Activated naive CD8-positive, alpha-beta T cell treated with anti-CD3 and anti-CD28 coated beads, Interleukin-2, amount 10 ng/mL, durations not matched to agents 7 days and 5 days (primary cell): ENCODE measurements around the gene LBHD1. TPM values are rescaled to one million over a fixed set of nuclear protein-coding genes. Genes with fewer than 3 reads are reported as not detected.
A peak's percentile ranks its signal among the peaks of the same experiment; 100 is the strongest.
"Not testable (repeated sequence)": the region's sequence is repeated elsewhere in the genome, so short reads cannot be mapped to it uniquely, and the experiment has no call there.

Experiments used
- ATAC-seq: fragments of 150-1000 bp; cut with Tn5 transposase; one replicate; pipeline ENCODE4 v1.10.0; 2021; ENCODE audit warnings: low read depth, moderate library complexity
- POLR2A ChIA-PET: fragments of 350-600 bp; sonication (Branson Sonifier 250); formaldehyde crosslinking; loops from one replicate; lab custom pipeline; 2021; ENCODE audit warnings: antibody characterized with exemption; lab: Charles Lee
- DNase-seq: peaks from one replicate; pipeline ENCODE4 v3.0.0; 2021
- H3K27ac Mint-ChIP-seq: one replicate; pipeline ENCODE4 v1.8.0; 2022; ENCODE audit warnings: mild to moderate bottlenecking, mixed read lengths
- H3K27me3 Mint-ChIP-seq: one replicate; pipeline ENCODE4 v1.8.0; 2022; ENCODE audit warnings: mild to moderate bottlenecking, moderate library complexity, mixed read lengths
- H3K36me3 Mint-ChIP-seq: one replicate; pipeline ENCODE4 v1.8.0; 2021; ENCODE audit warnings: mild to moderate bottlenecking, mixed read lengths
- H3K4me1 Mint-ChIP-seq: one replicate; pipeline ENCODE4 v1.8.0; 2021; ENCODE audit warnings: mixed read lengths
- H3K4me3 Mint-ChIP-seq: one replicate; pipeline ENCODE4 v1.8.0; 2022; ENCODE audit warnings: mild to moderate bottlenecking, moderate library complexity, mixed read lengths
- H3K9me3 Mint-ChIP-seq: one replicate; pipeline ENCODE4 v1.8.0; 2021; ENCODE audit warnings: mixed read lengths
- total RNA-seq, 2 experiments: library from RNA; stranded (reverse); gene quantifications; one replicate each; pipeline ENCODE4 v1.2.3, GENCODE V29; 2021

Gene LBHD1
- total RNA-seq, 2 experiments from 2014 or later: 23.5 to 23.6 TPM

DNA sequence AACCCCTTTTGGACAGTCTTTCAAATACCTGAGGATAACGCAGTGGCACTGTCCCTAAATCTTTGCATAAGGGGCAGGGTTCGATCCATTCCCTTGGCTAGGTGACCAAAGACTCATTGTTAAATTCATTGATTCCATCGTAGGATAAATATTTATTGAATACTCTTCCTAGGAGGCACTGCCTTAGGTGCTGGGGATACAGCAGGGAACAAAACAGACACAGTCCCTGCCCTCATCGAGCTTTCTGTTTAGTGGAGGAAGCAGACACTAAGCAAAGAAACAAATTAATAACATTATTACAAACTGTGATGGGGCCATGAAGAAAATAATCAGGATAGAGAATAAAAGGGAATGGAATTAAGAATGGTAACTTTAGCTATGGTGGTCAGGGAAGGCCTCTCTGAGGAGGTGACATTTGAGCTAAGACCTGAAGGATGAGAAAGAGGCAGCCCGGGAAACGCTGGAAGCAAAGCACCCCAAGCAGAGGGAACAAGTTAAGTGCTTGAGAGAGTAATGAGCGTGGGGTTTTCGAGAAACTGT, 51.0 kb downstream of the LBHD1 start:
- no peak for ATAC-seq
- Mint-ChIP-seq H3K27me3 (no peaks in the 10 kb centered on the region), H3K4me1 (peaks cover 24% of the 10 kb centered on the region), H3K9me3 (no peaks in the 10 kb centered on the region), H3K36me3 (peaks cover 21% of the 10 kb centered on the region), H3K4me3 (peak overlapping the region; percentile 93), H3K27ac (peak overlapping the region; percentile 99)
- no peak for DNase-seq
- POLR2A ChIA-PET: interaction anchor here (0.6 to 5.8 kb wide), 23 partner anchors 9 to 248 kb away, joined by 3 to 48 read pairs (median 9); partner anchors contain the start of genes C11orf98, CSKMT, EML3 and GANAB

- POLR2A ChIA-PET: interaction anchor here (0.7 kb wide), 1 partner anchor 21 kb away, joined by 4 read pairs; no protein-coding TSS in a partner anchor
- not testable (repeated sequence) for H3K4me3 Mint-ChIP-seq, H3K9me3 Mint-ChIP-seq, H3K27ac Mint-ChIP-seq, DNase-seq, H3K27me3 Mint-ChIP-seq, ATAC-seq
- Mint-ChIP-seq H3K4me1 (peaks cover 32% of the 10 kb centered on the region), H3K36me3 (peaks cover 16% of the 10 kb centered on the region)
These were observed 55.1 kb downstream of the LBHD1 start for GRCh38 chr11:62616957-62617356.

GRCh38 chr11:62615521-62615920, 56.5 kb downstream of the LBHD1 start:
- ATAC-seq (no peak), DNase-seq (no peak)
- no peaks in the 10 kb centered on the region for H3K9me3 Mint-ChIP-seq
- no peaks in the 10 kb centered on the region for H3K27me3 Mint-ChIP-seq
- POLR2A ChIA-PET: interaction anchor here (1.1 kb wide), 1 partner anchor 25 kb away, joined by 6 read pairs; no protein-coding TSS in a partner anchor
- no peak overlapping the region for H3K27ac Mint-ChIP-seq
- H3K4me1 Mint-ChIP-seq: peaks cover 30% of the 10 kb centered on the region
- no peak overlapping the region for H3K4me3 Mint-ChIP-seq
- peaks cover 11% of the 10 kb centered on the region for H3K36me3 Mint-ChIP-seq

GRCh38 chr11:62614275-62614674, 57.8 kb downstream of the LBHD1 start:
- POLR2A ChIA-PET: interaction anchor here (1.7 to 5.0 kb wide), 5 partner anchors 7 to 58 kb away, joined by 6 to 50 read pairs (median 30); partner anchors contain the start of genes B3GAT3, C11orf98, CSKMT and INTS5
- DNase-seq (no peak), ATAC-seq (no peak)
- Mint-ChIP-seq H3K36me3 (peaks cover 11% of the 10 kb centered on the region), H3K27me3 (no peaks in the 10 kb centered on the region), H3K4me1 (peaks cover 36% of the 10 kb centered on the region), H3K4me3 (no peak overlapping the region), H3K27ac (peak overlapping the region; percentile 84), H3K9me3 (no peaks in the 10 kb centered on the region)

GRCh38 chr11:62613291-62613778, 58.7 kb downstream of the LBHD1 start:
- Mint-ChIP-seq H3K4me3 (peak overlapping the region; percentile 60), H3K27me3 (no peaks in the 10 kb centered on the region), H3K9me3 (no peaks in the 10 kb centered on the region), H3K4me1 (peaks cover 37% of the 10 kb centered on the region), H3K36me3 (peaks cover 11% of the 10 kb centered on the region), H3K27ac (peak overlapping the region; percentile 79)
- POLR2A ChIA-PET: interaction anchor here (1.2 to 5.0 kb wide), 11 partner anchors 8 to 103 kb away, joined by 3 to 50 read pairs (median 8); partner anchors contain the start of genes B3GAT3, C11orf98, CSKMT and GANAB
- no peak for DNase-seq
- no peak for ATAC-seq

Other genes with a start within 250 kb of the LBHD1 start
- gene AHNAK, start 125.5 kb downstream of the LBHD1 start, total RNA-seq: 100 to 1,000 TPM; 278 to 344 TPM
- 1,000 to 10,000 TPM; 1,132 to 1,152 TPM for gene EEF1G, start 98.4 kb downstream of the LBHD1 start, total RNA-seq
- gene TUT1, start 80.7 kb downstream of the LBHD1 start, total RNA-seq: 10 to 100 TPM; 27.2 to 38.2 TPM
- 100 to 1,000 TPM; 231 to 233 TPM for gene MTA2, start 70.4 kb downstream of the LBHD1 start, total RNA-seq
- gene EML3, start 59.5 kb downstream of the LBHD1 start, total RNA-seq: 100 to 1,000 TPM; 183 to 185 TPM
- gene ROM1, start 59.0 kb downstream of the LBHD1 start, total RNA-seq: 1 to 10 TPM; 1.4 to 2.4 TPM
- gene B3GAT3, start 50.3 kb downstream of the LBHD1 start, total RNA-seq: 10 to 100 TPM; 76.1 to 87.0 TPM
- 100 to 1,000 TPM; 291 to 300 TPM for gene GANAB, start 25.7 kb downstream of the LBHD1 start, total RNA-seq
- 10 to 100 TPM; 30.1 to 30.2 TPM for gene INTS5, start 19.0 kb downstream of the LBHD1 start, total RNA-seq
- 100 to 1,000 TPM in 1 of 2 experiments, 10 to 100 TPM in 1; 99.9 to 104 TPM for gene C11orf98, start 7.1 kb downstream of the LBHD1 start, total RNA-seq
- 10 to 100 TPM; 23.3 to 27.3 TPM for gene CSKMT, start 7.0 kb downstream of the LBHD1 start, total RNA-seq
- 1 to 10 TPM; 6.7 to 6.8 TPM for gene UQCC3, start 594 bp downstream of the LBHD1 start, total RNA-seq
- 100 to 1,000 TPM; 135 to 136 TPM for gene UBXN1, start 6.8 kb upstream of the LBHD1 start, total RNA-seq
- under 1 TPM; 0.19 to 0.23 TPM for gene LRRN4CL, start 17.3 kb upstream of the LBHD1 start, total RNA-seq
- 10 to 100 TPM; 29.9 to 39.4 TPM for gene BSCL2, start 35.2 kb upstream of the LBHD1 start, total RNA-seq
- not detected for gene GNG3, start 35.4 kb upstream of the LBHD1 start, total RNA-seq
- 10 to 100 TPM; 67.9 to 72.5 TPM for gene HNRNPUL2, start 55.2 kb upstream of the LBHD1 start, total RNA-seq
- gene TTC9C, start 56.2 kb upstream of the LBHD1 start, total RNA-seq: 10 to 100 TPM; 49.5 to 56.4 TPM
- 10 to 100 TPM; 14.0 to 17.1 TPM for gene ZBTB3, start 81.9 kb upstream of the LBHD1 start, total RNA-seq
- 10 to 100 TPM; 79.1 to 84.6 TPM for gene POLR2G, start 89.3 kb upstream of the LBHD1 start, total RNA-seq
- 10 to 100 TPM; 20.6 to 22.2 TPM for gene TAF6L, start 99.1 kb upstream of the LBHD1 start, total RNA-seq
- gene TMEM179B, start 115.1 kb upstream of the LBHD1 start, total RNA-seq: 10 to 100 TPM; 48.7 to 52.2 TPM
- 10 to 100 TPM; 14.0 to 15.2 TPM for gene TMEM223, start 119.7 kb upstream of the LBHD1 start, total RNA-seq
- 100 to 1,000 TPM; 124 to 131 TPM for gene NXF1, start 133.2 kb upstream of the LBHD1 start, total RNA-seq
- 10 to 100 TPM; 43.4 to 44.3 TPM for gene STX5, start 159.8 kb upstream of the LBHD1 start, total RNA-seq
- not detected for gene TEX54, start 160.6 kb upstream of the LBHD1 start, total RNA-seq
- 10 to 100 TPM; 75.2 to 78.0 TPM for gene WDR74, start 167.3 kb upstream of the LBHD1 start, total RNA-seq
- 100 to 1,000 TPM; 222 to 228 TPM for gene SLC3A2, start 208.6 kb upstream of the LBHD1 start, total RNA-seq
- gene CHRM1, start 249.1 kb upstream of the LBHD1 start, total RNA-seq: not detected